Tibial artery (tissue), 4 donors: Measurements from ENCODE around the gene SCLT1.

Experiments
- DNase-seq, 2 donors: peaks; one replicate each; pipeline ENCODE4 v3.0.0-alpha.2; 2019
- H3K27ac ChIP-seq, 2 donors: fragments of 200-600 bp; sonication (generic) in 1 of 2; 1 replicate in 1 of 2; 2 replicates in 1 of 2; pipeline ENCODE4 v1.5.1; 2018 to 2019; ENCODE audit warnings: mild to moderate bottlenecking in 1 of 2
- H3K27me3 ChIP-seq, 2 donors: fragments of 200-600 bp; sonication (generic) in 1 of 2; one replicate each; pipeline versions ENCODE4 v1.5.1 to v1.6.0; 2016 to 2019
- H3K36me3 ChIP-seq, 3 donors: fragments of 200-600 bp; sonication (generic) in 2 of 3; one replicate each; pipeline ENCODE4 v1.5.1; 2016 to 2019; ENCODE audit warnings: mild to moderate bottlenecking in 2 of 3
- H3K4me1 ChIP-seq, 4 donors: fragments of 200-600 bp; sonication (generic) in 2 of 4; 1 replicate in 3 of 4; 2 replicates in 1 of 4; pipeline ENCODE4 v1.5.1; 2016 to 2019
- H3K4me3 ChIP-seq, 2 donors: fragments of 200-600 bp; sonication (generic) in 1 of 2; 1 replicate in 1 of 2; 2 replicates in 1 of 2; pipeline ENCODE4 v1.5.1; 2018 to 2019; ENCODE audit warnings: mild to moderate bottlenecking in 2 of 2
- H3K9me3 ChIP-seq, 3 donors: fragments of 200-600 bp; sonication (generic) in 1 of 3; one replicate each; pipeline ENCODE4 v1.5.1; 2016 to 2019
- CTCF ChIP-seq, 2 experiments: fragments of 200-600 bp in 1 of 2; fragments of 450-650 bp in 1 of 2; IDR thresholded peaks; one replicate each; pipeline ENCODE4 v1.5.1; 2017 to 2019; ENCODE audit warnings: antibody characterized with exemption in 2 of 2, mild to moderate bottlenecking in 1 of 2, moderate library complexity in 1 of 2
- intact Hi-C: fragments of 100-400 bp; cut with DNase I; formaldehyde crosslinking; loops from one replicate; pipeline ENCODE4 v1.15.0; 2023; ENCODE audit warnings: low total_unique reads

The SCLT1 gene

GRCh38 chr4:128946916-128947315 is 146.4 kb downstream of the SCLT1 start:
- intact Hi-C loops = no loop called here
- H3K27ac ChIP-seq = no peak overlapping the region
- no peaks in the 10 kb centered on the region for H3K9me3 ChIP-seq
- no peak overlapping the region for H3K4me3 ChIP-seq
- no peak for DNase-seq
- peaks cover 0 to 7% (median 3%) of the 10 kb centered on the region in 3 donors for H3K36me3 ChIP-seq
- peaks cover 0 to 20% (median 7%) of the 10 kb centered on the region in 4 donors for H3K4me1 ChIP-seq
- no peaks in the 10 kb centered on the region for H3K27me3 ChIP-seq
- no peak for TF ChIP-seq CTCF (IDR thresholded peaks at IDR 0.05)

- Histone ChIP-seq H3K4me3 (no peak overlapping the region), H3K4me1 (peaks cover 0 to 13% (median 3%) of the 10 kb centered on the region in 4 donors), H3K36me3 (peaks cover 0 to 7% (median 0%) of the 10 kb centered on the region in 3 donors), H3K9me3 (no peaks in the 10 kb centered on the region), H3K27ac (no peak overlapping the region), H3K27me3 (no peaks in the 10 kb centered on the region)
- TF ChIP-seq CTCF (IDR thresholded peaks at IDR 0.05) = no peak
- intact Hi-C loops = no loop called here
- DNase-seq = no peak
Measured at GRCh38 chr4:128942607-128943006, 150.7 kb downstream of the SCLT1 start.

GRCh38 chr4:128940971-128941370 is 152.4 kb downstream of the SCLT1 start:
- H3K27me3 ChIP-seq = no peaks in the 10 kb centered on the region
- TF ChIP-seq CTCF (IDR thresholded peaks at IDR 0.05) = no peak
- H3K27ac ChIP-seq = no peak overlapping the region
- DNase-seq = no peak
- H3K4me3 ChIP-seq = no peak overlapping the region
- H3K4me1 ChIP-seq = peaks cover 0 to 13% (median 3%) of the 10 kb centered on the region in 4 donors
- no peaks in the 10 kb centered on the region for H3K9me3 ChIP-seq
- peaks cover 0 to 8% (median 0%) of the 10 kb centered on the region in 3 donors for H3K36me3 ChIP-seq
- intact Hi-C loops = no loop called here

GRCh38 chr4:128930051-128930450 is 163.3 kb downstream of the SCLT1 start:
- Histone ChIP-seq H3K27me3 (no peaks in the 10 kb centered on the region), H3K27ac (no peak overlapping the region), H3K36me3 (peaks cover 0 to under 1% (median 0%) of the 10 kb centered on the region in 3 donors), H3K9me3 (no peaks in the 10 kb centered on the region), H3K4me3 (no peak overlapping the region), H3K4me1 (no peaks in the 10 kb centered on the region)
- intact Hi-C loops = no loop called here
- DNase-seq = no peak
- TF ChIP-seq CTCF (IDR thresholded peaks at IDR 0.05) = no peak

GRCh38 chr4:128924951-128925350 is 168.4 kb downstream of the SCLT1 start:
- DNase-seq = no peak
- Histone ChIP-seq H3K27me3 (no peaks in the 10 kb centered on the region), H3K4me1 (no peaks in the 10 kb centered on the region), H3K27ac (no peak overlapping the region), H3K9me3 (peaks cover 0 to 4% (median 0%) of the 10 kb centered on the region in 3 donors), H3K36me3 (no peaks in the 10 kb centered on the region), H3K4me3 (no peak overlapping the region)
- intact Hi-C loops = no loop called here
- no peak for TF ChIP-seq CTCF (IDR thresholded peaks at IDR 0.05)

- Histone ChIP-seq H3K4me1 (no peaks in the 10 kb centered on the region), H3K9me3 (peaks cover 0 to 4% (median 0%) of the 10 kb centered on the region in 3 donors), H3K27ac (no peak overlapping the region), H3K27me3 (no peaks in the 10 kb centered on the region), H3K36me3 (no peaks in the 10 kb centered on the region), H3K4me3 (no peak overlapping the region)
- intact Hi-C loops = no loop called here
- DNase-seq = no peak
- no peak for TF ChIP-seq CTCF (IDR thresholded peaks at IDR 0.05)
Measured at GRCh38 chr4:128921954-128922353, 171.4 kb downstream of the SCLT1 start.
